AG09319 (cell line): ENCODE results near the gene KRTAP1-4.
"Not testable (repeated sequence)": the region's sequence is repeated elsewhere in the genome, so short reads cannot be mapped to it uniquely, and the experiment has no call there.

Source experiments
- DNase-seq: peaks from one replicate; pipeline ENCODE4 v3.0.0-alpha.2; 2010; ENCODE audit warnings: low read depth; ENCODE audit errors: extremely low read depth
- CTCF ChIP-seq: IDR thresholded peaks from 2 replicates; pipeline ENCODE4 v1.5.1; 2011; ENCODE audit warnings: low read depth, mild to moderate bottlenecking, inconsistent platforms, low read length, moderate library complexity

KRTAP1-4 gene

DNA sequence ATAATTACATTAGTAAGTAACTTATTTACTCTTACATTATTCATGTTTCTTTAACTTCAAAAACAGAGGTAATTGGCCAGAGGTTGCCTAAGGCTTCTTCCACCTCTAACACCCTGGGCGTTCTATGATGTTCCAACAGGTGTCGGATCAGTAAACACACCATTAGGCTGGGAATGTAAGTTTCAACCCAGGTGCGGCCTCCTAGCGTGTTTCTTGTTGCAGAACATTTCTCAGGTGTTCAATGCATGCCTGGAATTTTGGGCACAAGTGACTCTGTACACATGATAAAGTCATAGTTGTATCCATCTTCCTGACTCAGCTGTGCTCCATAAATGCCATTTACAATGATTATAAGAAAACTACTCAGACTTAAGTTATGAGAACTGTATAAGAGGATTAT, 24.0 kb upstream of the KRTAP1-4 start:
- no peak for TF ChIP-seq CTCF
- no peak for DNase-seq

- no peak for DNase-seq
- TF ChIP-seq CTCF = no peak
Measured at GRCh38 chr17:41052566-41052965, 22.6 kb upstream of the KRTAP1-4 start.

DNA sequence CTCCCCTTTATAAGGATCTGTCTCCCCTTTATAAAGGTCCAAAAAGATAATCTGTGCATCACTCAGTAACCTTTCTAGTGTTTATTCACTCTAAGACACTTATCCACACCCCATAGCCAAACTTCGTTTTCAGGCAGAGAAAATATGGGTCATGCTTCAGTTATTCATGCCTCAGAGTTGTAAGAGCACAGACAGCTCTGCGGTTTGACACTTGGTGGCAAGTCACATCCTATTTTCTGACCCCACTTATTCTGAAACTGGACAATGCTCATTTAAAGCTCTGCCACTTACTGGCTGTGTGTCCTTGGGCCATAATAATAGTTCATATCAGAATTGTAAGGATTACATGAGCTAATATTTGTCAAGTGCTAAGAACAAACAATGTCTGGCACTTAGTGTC, 19.1 kb upstream of the KRTAP1-4 start:
- TF ChIP-seq CTCF = no peak
- DNase-seq = no peak

DNA sequence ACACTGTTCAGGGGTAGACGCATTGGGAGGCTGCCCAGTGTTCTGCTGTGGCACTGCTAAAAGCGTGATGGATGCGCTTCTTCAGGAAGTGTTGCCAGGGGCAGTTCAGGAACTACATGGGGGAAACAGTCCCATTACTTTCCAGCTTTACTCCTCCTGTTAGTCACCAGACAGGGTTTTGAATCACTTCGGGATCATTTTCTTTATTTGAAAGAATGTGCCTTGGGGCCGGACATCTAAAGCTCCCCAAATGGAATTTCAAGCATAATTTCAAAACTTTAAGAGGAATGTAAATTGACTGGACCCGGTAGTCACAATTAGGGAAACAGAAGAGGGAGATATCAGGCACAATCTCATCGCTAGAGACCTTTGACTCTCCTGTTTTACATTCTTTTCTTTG, 18.4 kb upstream of the KRTAP1-4 start:
- TF ChIP-seq CTCF = no peak
- no peak for DNase-seq

- not testable (repeated sequence) for DNase-seq
Measured at GRCh38 chr17:41046735-41047465, 16.9 kb upstream of the KRTAP1-4 start, which contains the start of gene KRTAP2-1. Gene KRTAP2-1 (minus strand): TSS chr17:41047316. CDS start chr17:41047267, 49 bp downstream.

GRCh38 chr17:41042953-41043352, 13.0 kb upstream of the KRTAP1-4 start:
- no peak for TF ChIP-seq CTCF
- DNase-seq = no peak

- not testable (repeated sequence) for DNase-seq
Measured at GRCh38 chr17:41040783-41041571, 11.0 kb upstream of the KRTAP1-4 start, which contains the start of gene KRTAP1-1. Gene KRTAP1-1 (minus strand): TSS chr17:41041450. CDS start chr17:41041397, 53 bp downstream.

- TF ChIP-seq CTCF = no peak
- DNase-seq = no peak
Measured at GRCh38 chr17:41037853-41038350, 7.9 kb upstream of the KRTAP1-4 start.

DNA sequence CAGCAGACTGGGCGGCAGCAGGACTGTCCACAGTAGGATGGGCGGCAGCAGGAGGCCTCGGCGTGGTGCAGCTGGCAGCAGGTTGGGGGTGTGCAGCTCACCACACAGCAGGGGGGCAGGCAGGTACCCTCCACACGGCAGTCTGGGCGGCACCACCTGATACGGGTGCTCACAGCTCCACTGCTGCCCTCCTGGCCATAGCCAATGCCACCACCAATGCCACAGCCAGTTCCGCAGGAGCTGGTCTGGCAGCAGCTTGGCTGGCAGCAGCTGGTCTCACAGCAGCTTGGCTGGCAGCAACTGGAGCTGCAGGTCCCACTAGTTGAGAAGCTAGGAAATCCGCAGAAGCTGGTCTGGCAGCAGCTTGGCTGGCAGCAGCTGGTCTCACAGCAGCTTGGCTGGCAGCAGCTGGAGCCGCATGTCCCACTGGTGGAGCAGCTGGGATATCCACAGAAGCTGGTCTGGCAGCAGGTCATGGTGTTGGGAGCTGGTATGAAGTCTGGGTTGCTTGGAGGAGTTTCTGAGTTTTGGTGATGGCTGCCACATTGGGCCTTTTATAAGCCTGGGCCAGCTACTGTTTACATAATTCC, 4.4 kb upstream of the KRTAP1-4 start, which contains the start of gene KRTAP1-3:
KRTAP1-3 (minus strand) TSS at position 529 of the 590 bp plus-strand sequence; CDS start at position 476, 53 bp downstream.
- DNase-seq = not testable (repeated sequence)
